GM12875 (cell line): ENCODE results near the gene PLA2R1.

ENCODE experiments used
- H3K4me3 ChIP-seq: one replicate; pipeline ENCODE4 v1.5.1; 2011; ENCODE audit warnings: low read depth, low read length, control low read depth
- CTCF ChIP-seq: IDR thresholded peaks from 2 replicates; pipeline ENCODE4 v1.5.1; 2011; ENCODE audit warnings: low read depth, mild to moderate bottlenecking, control low read depth, inconsistent platforms, low read length, moderate library complexity, borderline replicate concordance; ENCODE audit not compliant: insufficient read depth

PLA2R1 gene

GRCh38 chr2:160019374-160020090, 42.9 kb downstream of the PLA2R1 start:
- no peak for TF ChIP-seq CTCF
- no peak overlapping the region for H3K4me3 ChIP-seq

GRCh38 chr2:160015746-160016145, 46.7 kb downstream of the PLA2R1 start:
- H3K4me3 ChIP-seq, result no peak overlapping the region
- no peak for TF ChIP-seq CTCF

GRCh38 chr2:160014227-160014626, 48.2 kb downstream of the PLA2R1 start:
- no peak overlapping the region for H3K4me3 ChIP-seq
- no peak for TF ChIP-seq CTCF

GRCh38 chr2:160010361-160011145, 51.9 kb downstream of the PLA2R1 start:
- no peak for TF ChIP-seq CTCF
- H3K4me3 ChIP-seq, result no peak overlapping the region

- no peak overlapping the region for H3K4me3 ChIP-seq
- no peak for TF ChIP-seq CTCF
Measured at GRCh38 chr2:160007111-160007510, 55.3 kb downstream of the PLA2R1 start.

GRCh38 chr2:160006475-160006874, 55.9 kb downstream of the PLA2R1 start:
- TF ChIP-seq CTCF, result no peak
- H3K4me3 ChIP-seq, result no peak overlapping the region

- no peak for TF ChIP-seq CTCF
- H3K4me3 ChIP-seq, result no peak overlapping the region
Measured at GRCh38 chr2:160005908-160006307, 56.5 kb downstream of the PLA2R1 start.
